Camera-type eye (tissue), 1 donor: ENCODE results near the gene STAM2. TPM values are rescaled to one million over a fixed set of nuclear protein-coding genes. Genes with fewer than 3 reads are reported as not detected.

Experiments
- total RNA-seq: library from RNA; depleted of rRNA; stranded (reverse); fragments of >200 nt; gene quantifications from one replicate; pipeline ENCODE4 v1.2.3, GENCODE V29; 2014

The STAM2 gene
- 63.7 TPM for total RNA-seq

GRCh38 chr2:152175368-152176112 is at the start of gene STAM2:
TSS of gene STAM2 (minus strand) at chr2:152175763. CDS start at chr2:152175642, 121 bp downstream.

GRCh38 chr2:152098496-152099366 is 76.8 kb downstream of the STAM2 start, which contains the start of gene CACNB4:
TSS of gene CACNB4 (minus strand) at chr2:152099044.

Other genes with a start within 250 kb of the STAM2 start
- gene CACNB4, start 76.7 kb downstream of the STAM2 start, total RNA-seq, result 26.2 TPM
- 73.3 TPM for gene FMNL2, start 159.4 kb upstream of the STAM2 start, total RNA-seq